Lower leg skin (tissue), 4 donors: ENCODE measurements around the gene CTTN. TPM values are rescaled to one million over a fixed set of nuclear protein-coding genes. Genes with fewer than 3 reads are reported as not detected.

Source experiments
- DNase-seq, 2 donors: peaks; one replicate each; pipeline ENCODE4 v3.0.0-alpha.2; 2019; ENCODE audit warnings: low spot score in 2 of 2
- H3K4me3 ChIP-seq: fragments of 200-600 bp; sonication (generic); 2 replicates; pipeline ENCODE4 v1.5.1; 2017; ENCODE audit warnings: mild to moderate bottlenecking, low read depth; ENCODE audit not compliant: poor library complexity, severe bottlenecking
- POLR2A ChIP-seq, 2 donors: fragments of 450-650 bp; IDR thresholded peaks; one replicate each; pipeline ENCODE4 v1.6.1; 2016 to 2017; ENCODE audit warnings: antibody characterized with exemption in 2 of 2, mild to moderate bottlenecking in 1 of 2, moderate library complexity in 1 of 2
- WGBS, 2 donors: methylation state at CpG; one replicate each; pipeline ENCODE4 v1.1.5; 2018; 5-methylcytosine and 5-hydroxymethylcytosine counted together
- intact Hi-C: fragments of 100-400 bp; cut with DNase I; formaldehyde crosslinking; loops from one replicate; pipeline ENCODE4 v1.15.0; 2023; ENCODE audit warnings: low total_unique reads
- total RNA-seq, 4 donors: library from RNA; depleted of rRNA; stranded (reverse); fragments of >200 nt; gene quantifications; one replicate each; pipeline ENCODE4 v1.1.0, GENCODE V29; 2016
- TF ChIP-seq, protein P1 (sequence below), 3 donors: fragments of 450-650 bp; IDR thresholded peaks; one replicate each; pipeline ENCODE4 v1.5.1; 2016; ENCODE audit warnings: antibody characterized with exemption in 3 of 3, mild to moderate bottlenecking in 3 of 3, moderate library complexity in 2 of 3

CTTN gene
- total RNA-seq, 4 donors from 2014 or later: 251 to 343 (median 288) TPM

DNA sequence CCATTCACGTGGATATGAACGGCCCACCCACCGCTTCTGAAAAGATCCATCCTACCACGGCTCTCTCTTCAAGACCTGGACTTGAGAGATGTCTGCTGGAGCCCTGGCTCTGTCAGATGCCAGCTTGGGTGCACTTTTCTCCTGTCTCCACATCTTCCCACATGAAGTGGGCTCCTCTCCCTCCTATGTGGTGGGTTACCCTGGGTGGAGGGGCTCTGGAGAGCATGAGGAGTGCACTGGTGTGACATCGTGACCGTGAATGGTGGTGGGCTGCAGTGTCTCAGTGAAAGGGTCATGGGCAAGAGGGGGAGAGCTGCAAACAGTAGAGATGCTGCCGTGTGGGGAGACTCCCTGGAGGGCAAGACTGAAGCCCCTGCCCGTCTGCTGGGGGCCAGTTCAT is 76.4 kb downstream of the CTTN start:
- intact Hi-C loops: no loop called here
- DNase-seq: no peak
- TF ChIP-seq POLR2A (IDR thresholded peaks at IDR 0.05): no peak
- WGBS, 2 donors: 83 to 92% methylated on average over 7 to 8 of the region's 8 CpGs
- no peak overlapping the region for H3K4me3 ChIP-seq

DNA sequence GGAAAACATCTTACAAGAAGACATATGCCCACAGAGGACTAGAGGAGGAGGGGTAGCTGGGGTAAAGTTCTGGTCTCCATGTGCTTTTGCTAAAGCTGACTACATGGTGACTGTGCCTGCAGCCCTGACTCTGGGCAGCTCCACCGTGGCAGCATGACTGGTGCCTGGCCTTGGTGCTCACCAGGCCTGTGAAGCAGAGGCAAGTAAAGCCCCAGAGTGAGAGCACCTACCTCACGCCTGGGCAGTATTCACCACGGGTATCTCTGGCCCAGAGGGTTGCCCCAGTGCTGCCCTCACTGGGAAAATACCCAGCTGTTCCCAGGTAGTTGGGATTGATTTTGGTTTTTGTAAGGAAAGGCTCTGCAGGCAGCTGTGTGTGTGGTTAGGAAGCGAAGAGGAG is 78.3 kb downstream of the CTTN start:
- no peak for DNase-seq
- TF ChIP-seq POLR2A (IDR thresholded peaks at IDR 0.05): no peak
- TF ChIP-seq, protein P1, sequence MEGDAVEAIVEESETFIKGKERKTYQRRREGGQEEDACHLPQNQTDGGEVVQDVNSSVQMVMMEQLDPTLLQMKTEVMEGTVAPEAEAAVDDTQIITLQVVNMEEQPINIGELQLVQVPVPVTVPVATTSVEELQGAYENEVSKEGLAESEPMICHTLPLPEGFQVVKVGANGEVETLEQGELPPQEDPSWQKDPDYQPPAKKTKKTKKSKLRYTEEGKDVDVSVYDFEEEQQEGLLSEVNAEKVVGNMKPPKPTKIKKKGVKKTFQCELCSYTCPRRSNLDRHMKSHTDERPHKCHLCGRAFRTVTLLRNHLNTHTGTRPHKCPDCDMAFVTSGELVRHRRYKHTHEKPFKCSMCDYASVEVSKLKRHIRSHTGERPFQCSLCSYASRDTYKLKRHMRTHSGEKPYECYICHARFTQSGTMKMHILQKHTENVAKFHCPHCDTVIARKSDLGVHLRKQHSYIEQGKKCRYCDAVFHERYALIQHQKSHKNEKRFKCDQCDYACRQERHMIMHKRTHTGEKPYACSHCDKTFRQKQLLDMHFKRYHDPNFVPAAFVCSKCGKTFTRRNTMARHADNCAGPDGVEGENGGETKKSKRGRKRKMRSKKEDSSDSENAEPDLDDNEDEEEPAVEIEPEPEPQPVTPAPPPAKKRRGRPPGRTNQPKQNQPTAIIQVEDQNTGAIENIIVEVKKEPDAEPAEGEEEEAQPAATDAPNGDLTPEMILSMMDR (IDR thresholded peaks at IDR 0.05): no peak
- intact Hi-C loops: no loop called here
- no peak overlapping the region for H3K4me3 ChIP-seq
- 68 to 94% methylated on average over 4 of the region's 4 CpGs for WGBS, 2 donors

- intact Hi-C loops: no loop called here
- H3K4me3 ChIP-seq: no peak overlapping the region
- TF ChIP-seq, protein P1 (IDR thresholded peaks at IDR 0.05): no peak
- no peak for TF ChIP-seq POLR2A (IDR thresholded peaks at IDR 0.05)
- DNase-seq: no peak
- WGBS, 2 donors: 83 to 91% methylated on average over 6 of the region's 6 CpGs
These were observed 78.8 kb downstream of the CTTN start for GRCh38 chr11:70477176-70477575.

DNA sequence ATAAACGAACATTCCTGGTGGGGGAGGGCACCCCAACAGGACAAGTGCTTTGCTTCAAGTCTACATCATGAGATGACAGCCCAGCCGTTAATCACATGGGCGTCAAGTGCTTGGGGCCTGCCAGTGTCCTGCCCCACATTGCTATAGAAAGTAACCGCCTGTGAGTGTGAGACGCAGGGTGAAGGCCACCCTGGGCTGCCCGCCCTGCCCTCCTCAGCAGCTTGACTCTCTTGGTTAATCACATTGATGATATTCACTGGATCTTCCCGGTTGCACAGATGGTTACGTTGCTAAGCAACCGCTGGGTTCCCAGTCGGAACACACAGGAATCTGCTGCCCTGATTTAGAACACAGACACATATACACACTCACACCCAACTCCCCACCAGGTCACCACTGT is 79.3 kb downstream of the CTTN start:
- DNase-seq: no peak
- intact Hi-C loops: no loop called here

DNA sequence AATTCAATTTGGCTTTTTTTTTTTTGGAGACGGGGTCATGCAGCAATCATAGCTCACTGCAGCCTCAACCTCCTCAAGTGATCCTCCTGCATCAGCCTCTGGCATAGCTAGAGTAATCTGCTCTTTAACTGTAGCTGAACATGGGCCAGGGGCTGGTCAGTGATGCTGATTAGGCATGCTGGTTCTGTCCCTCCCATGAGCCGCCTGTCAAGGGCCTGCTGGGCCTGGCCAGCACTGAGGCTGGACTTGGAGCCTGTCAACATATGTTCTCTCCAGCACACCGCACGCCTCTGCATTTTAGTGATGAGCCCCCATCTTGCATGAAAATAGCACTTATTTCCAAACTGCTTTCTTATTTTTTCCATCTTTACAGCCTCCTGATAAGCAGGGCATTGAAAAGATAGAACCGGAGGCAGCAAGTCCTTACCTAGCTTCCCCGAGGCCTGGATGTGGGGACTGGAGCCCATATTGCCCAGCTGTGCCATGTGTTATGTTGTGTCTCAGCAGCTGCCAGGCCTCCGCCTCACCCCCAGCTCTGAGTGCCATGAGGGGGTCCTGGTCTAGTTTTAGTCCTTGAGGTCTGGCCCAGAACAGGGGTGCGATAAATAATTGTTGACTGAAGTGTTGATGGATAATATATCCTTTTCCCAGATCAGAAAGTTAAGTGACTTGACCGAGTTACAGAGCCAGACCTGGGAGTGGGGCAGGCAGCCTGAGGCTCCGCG is 80.0 kb downstream of the CTTN start:
- no peak for TF ChIP-seq POLR2A (IDR thresholded peaks at IDR 0.05)
- intact Hi-C loops: no loop called here
- no peak for DNase-seq
- WGBS, 2 donors: 85 to 93% methylated on average over 11 of the region's 11 CpGs
- H3K4me3 ChIP-seq: no peak overlapping the region

More for the DNA sequence above, 79.3 kb downstream of the CTTN start:
- TF ChIP-seq, protein P1 (IDR thresholded peaks at IDR 0.05): no peak
- TF ChIP-seq POLR2A (IDR thresholded peaks at IDR 0.05): no peak
- WGBS, 2 donors: 69 to 72% methylated on average over 10 of the region's 10 CpGs
- no peak overlapping the region for H3K4me3 ChIP-seq

DNA sequence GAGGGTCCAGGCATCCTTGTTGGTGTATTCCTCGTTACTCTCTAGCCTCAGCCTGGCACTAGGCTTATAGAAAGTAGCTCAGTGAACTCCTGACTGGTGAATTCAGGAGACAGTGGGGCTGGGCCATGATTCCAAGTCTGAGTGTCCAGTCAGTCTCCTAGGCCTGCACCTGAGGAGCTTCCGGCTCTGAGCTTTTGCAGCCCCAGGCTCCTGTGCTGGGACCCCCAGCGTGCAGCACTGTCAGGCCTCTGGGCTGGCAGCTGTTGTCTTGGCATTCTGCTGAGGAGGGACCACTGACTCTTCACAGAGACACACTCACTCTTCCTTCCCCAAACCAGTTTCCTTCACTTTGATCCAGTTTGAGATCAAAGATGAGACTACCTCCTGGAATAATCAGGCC is 82.4 kb downstream of the CTTN start:
- WGBS, 2 donors: 82 to 88% methylated on average over 3 of the region's 3 CpGs
- DNase-seq: no peak
- no peak overlapping the region for H3K4me3 ChIP-seq
- intact Hi-C loops: no loop called here
- TF ChIP-seq POLR2A (IDR thresholded peaks at IDR 0.05): no peak
- TF ChIP-seq, protein P1 (IDR thresholded peaks at IDR 0.05): no peak
